H1 (cell line): ENCODE measurements around the gene KISS1R. TPM values are rescaled to one million over a fixed set of nuclear protein-coding genes. Genes with fewer than 3 reads are reported as not detected.

Experiments used
- ASH2L ChIP-seq: fragments of 200-600, 300-600 bp; sonication (generic); IDR thresholded peaks from one replicate; pipeline ENCODE4 v1.7.1; 2017; ENCODE audit warnings: low read length
- CREB1 ChIP-seq: IDR thresholded peaks from 2 replicates; pipeline ENCODE4 v1.6.1; 2012; ENCODE audit warnings: inconsistent platforms
- EGR1 ChIP-seq: IDR thresholded peaks from 2 replicates; pipeline ENCODE4 v1.6.1; 2011; ENCODE audit warnings: low read depth, low read length, borderline replicate concordance
- GABPA ChIP-seq: IDR thresholded peaks from 2 replicates; pipeline ENCODE4 v1.6.1; 2011; ENCODE audit warnings: mild to moderate bottlenecking, low read length, moderate library complexity, borderline replicate concordance; ENCODE audit not compliant: insufficient read depth
- KDM1A ChIP-seq: fragments of 200-600, 300-600 bp; sonication (generic); IDR thresholded peaks from 2 replicates; pipeline ENCODE4 v1.7.1; 2016; ENCODE audit warnings: mild to moderate bottlenecking, low read length, borderline replicate concordance
- POU5F1 ChIP-seq: IDR thresholded peaks from 2 replicates; pipeline ENCODE4 v1.6.1; 2011; ENCODE audit warnings: low read depth, mild to moderate bottlenecking, low read length, moderate library complexity
- RAD21 ChIP-seq, 2 experiments: IDR thresholded peaks in 1 of 2; conservative IDR thresholded peaks in 1 of 2; 2 replicates each; pipeline ENCODE4 v1.6.1; 2011; ENCODE audit warnings: low read depth in 2 of 2, low read length in 2 of 2, improper control_type of control experiment in 1 of 2, inconsistent platforms in 1 of 2, mild to moderate bottlenecking in 1 of 2, moderate library complexity in 1 of 2
- RBBP5 ChIP-seq: IDR thresholded peaks from 2 replicates; pipeline ENCODE4 v1.7.1; 2012; ENCODE audit warnings: low read depth, mild to moderate bottlenecking, inconsistent platforms, low read length, moderate library complexity, borderline replicate concordance
- RXRA ChIP-seq: IDR thresholded peaks from 2 replicates; pipeline ENCODE4 v1.6.1; 2011; ENCODE audit warnings: low read depth, mild to moderate bottlenecking, low read length, moderate library complexity; ENCODE audit not compliant: insufficient read depth
- SP1 ChIP-seq: IDR thresholded peaks from 2 replicates; pipeline ENCODE4 v1.6.1; 2011; ENCODE audit warnings: low read depth, low read length
- SUZ12 ChIP-seq: fragments of 200-600 bp; sonication (generic); IDR thresholded peaks from 2 replicates; pipeline ENCODE4 v1.6.1; 2012; ENCODE audit warnings: mild to moderate bottlenecking, inconsistent platforms, low read length, moderate library complexity, mixed read lengths
- TAF1 ChIP-seq: IDR thresholded peaks from 2 replicates; pipeline ENCODE4 v1.6.1; 2011; ENCODE audit warnings: mild to moderate bottlenecking, low read depth, low read length
- TBP ChIP-seq: IDR thresholded peaks from 2 replicates; pipeline ENCODE4 v1.6.1; 2011; ENCODE audit warnings: low read depth, low read length, improper control_type of control experiment
- TCF12 ChIP-seq: IDR thresholded peaks from 2 replicates; pipeline ENCODE4 v1.6.1; 2011; ENCODE audit warnings: low read depth, mild to moderate bottlenecking, low read length
- TEAD4 ChIP-seq: IDR thresholded peaks from 2 replicates; pipeline ENCODE4 v1.6.1; 2012; ENCODE audit warnings: low read depth, low read length, inconsistent platforms, mixed read lengths
- YY1 ChIP-seq: IDR thresholded peaks from 2 replicates; pipeline ENCODE4 v1.6.1; 2011; ENCODE audit warnings: low read depth, mild to moderate bottlenecking, low read length
- polyA plus RNA-seq, 7 experiments: library from polyadenylated mRNA; depleted of rRNA in 3 of 7; stranded (reverse) in 5 of 7; unstranded in 2 of 7; fragments of >200 nt in 5 of 7; fragments of 200-250 nt in 2 of 7; gene quantifications; 1 replicate in 5 of 7; 2 replicates in 1 of 7; 4 replicates in 1 of 7; pipeline versions ENCODE4 v1.2.1 to v1.2.3, GENCODE V29; 2011 to 2013; ENCODE audit warnings: missing spikeins in 2 of 7, mixed read lengths in 2 of 7
- total RNA-seq: library from RNA; stranded (reverse); fragmentation: NEBNext Ultra II Directional; extraction: Animal tissue kit (Norgen Biotek cat#: 25700); gene quantifications from 2 replicates; pipeline ENCODE4 v1.2.1, GENCODE V29; 2021

The KISS1R gene
- total and polyA plus RNA-seq, 2 of the 8 experiments (the other 6 are each of a cell fraction or from before 2014, with no cell fraction given), result 2.3 to 2.7 TPM

DNA sequence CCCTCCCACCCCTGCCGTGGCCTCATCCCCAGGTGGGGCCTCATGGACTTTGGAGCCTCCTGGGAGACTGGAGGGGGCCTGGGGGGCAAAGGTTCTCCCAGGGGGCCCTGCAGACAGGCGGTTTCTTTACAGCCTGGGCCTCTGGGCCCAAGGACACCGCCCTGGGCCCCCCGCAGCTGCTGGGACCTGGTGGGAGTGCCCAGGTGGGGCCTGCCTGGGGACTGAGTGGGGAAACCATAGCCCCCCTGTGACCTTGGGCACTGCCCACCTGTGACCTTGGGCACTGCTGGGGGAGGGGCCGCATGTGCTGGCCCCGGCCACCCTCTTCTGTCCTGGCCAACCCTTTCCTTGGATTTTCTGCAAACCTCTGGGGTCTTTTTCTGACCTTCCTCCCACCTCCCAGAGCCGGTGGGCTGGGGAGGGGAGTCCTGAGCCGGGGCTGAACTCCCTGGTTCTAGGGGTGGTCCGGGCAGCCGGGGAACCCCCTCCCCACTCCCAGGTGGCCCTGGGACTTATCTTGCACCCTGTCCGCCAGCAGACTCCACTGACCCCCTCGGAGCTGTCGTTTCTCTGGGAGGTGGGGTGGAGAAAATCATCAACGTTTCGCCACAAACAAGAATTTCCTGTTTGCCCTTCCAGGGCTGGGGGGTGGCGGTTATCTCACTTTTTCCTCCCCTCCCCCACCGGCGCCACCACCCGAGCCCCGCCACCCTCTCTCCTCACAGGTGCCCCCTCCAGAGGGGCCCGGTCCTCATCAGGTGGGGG is 35.7 kb downstream of the KISS1R start (continued):
- 0 out of 2 replicates have a peak, but pooled peaks have one; percentile 17 for TF ChIP-seq RBBP5
- TF ChIP-seq EGR1, result no peak
- no peak for TF ChIP-seq RAD21 (IDR thresholded peaks at IDR 0.05 in 1 of 2, conservative IDR thresholded peaks at IDR 0.05 in 1 of 2; ENCODE audit: low read depth in 2 of 2, low read length in 2 of 2)
- no peak for TF ChIP-seq GABPA
- no peak for TF ChIP-seq KDM1A
- peak; percentile 67; the same call in 1 of the 2 replicates for TF ChIP-seq SP1
- TF ChIP-seq RXRA, result no peak
- TF ChIP-seq POU5F1, result no peak
- no peak for TF ChIP-seq TCF12
- TF ChIP-seq SUZ12, result no peak
- no peak for TF ChIP-seq YY1
- TF ChIP-seq CREB1, result no peak
- no peak for TF ChIP-seq TEAD4
- TF ChIP-seq ASH2L, result peak; percentile 60
- no peak for TF ChIP-seq TBP
- TF ChIP-seq TAF1, result no peak
